Thyroid gland (tissue), 4 donors: ENCODE measurements around the gene CLOCK.
"Not testable (repeated sequence)": the region's sequence is repeated elsewhere in the genome, so short reads cannot be mapped to it uniquely, and the experiment has no call there.

Experiments
- POLR2A ChIP-seq, 2 donors: fragments of 450-650 bp; IDR thresholded peaks; one replicate each; pipeline ENCODE4 v1.6.1; 2017; ENCODE audit warnings: antibody characterized with exemption in 2 of 2, mild to moderate bottlenecking in 2 of 2, moderate library complexity in 1 of 2
- TF ChIP-seq, protein P1 (sequence below), 6 experiments: fragments of 200-600 bp in 3 of 6; fragments of 450-650 bp in 3 of 6; sonication (generic) in 3 of 6; IDR thresholded peaks; one replicate each; pipeline ENCODE4 v1.5.1; 2016 to 2019; ENCODE audit warnings: antibody characterized with exemption in 6 of 6, mild to moderate bottlenecking in 2 of 6, inconsistent platforms in 1 of 6, moderate library complexity in 1 of 6

- not testable (repeated sequence) for TF ChIP-seq POLR2A (IDR thresholded peaks at IDR 0.05)
- TF ChIP-seq, protein P1, sequence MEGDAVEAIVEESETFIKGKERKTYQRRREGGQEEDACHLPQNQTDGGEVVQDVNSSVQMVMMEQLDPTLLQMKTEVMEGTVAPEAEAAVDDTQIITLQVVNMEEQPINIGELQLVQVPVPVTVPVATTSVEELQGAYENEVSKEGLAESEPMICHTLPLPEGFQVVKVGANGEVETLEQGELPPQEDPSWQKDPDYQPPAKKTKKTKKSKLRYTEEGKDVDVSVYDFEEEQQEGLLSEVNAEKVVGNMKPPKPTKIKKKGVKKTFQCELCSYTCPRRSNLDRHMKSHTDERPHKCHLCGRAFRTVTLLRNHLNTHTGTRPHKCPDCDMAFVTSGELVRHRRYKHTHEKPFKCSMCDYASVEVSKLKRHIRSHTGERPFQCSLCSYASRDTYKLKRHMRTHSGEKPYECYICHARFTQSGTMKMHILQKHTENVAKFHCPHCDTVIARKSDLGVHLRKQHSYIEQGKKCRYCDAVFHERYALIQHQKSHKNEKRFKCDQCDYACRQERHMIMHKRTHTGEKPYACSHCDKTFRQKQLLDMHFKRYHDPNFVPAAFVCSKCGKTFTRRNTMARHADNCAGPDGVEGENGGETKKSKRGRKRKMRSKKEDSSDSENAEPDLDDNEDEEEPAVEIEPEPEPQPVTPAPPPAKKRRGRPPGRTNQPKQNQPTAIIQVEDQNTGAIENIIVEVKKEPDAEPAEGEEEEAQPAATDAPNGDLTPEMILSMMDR (IDR thresholded peaks at IDR 0.05), result not testable (repeated sequence)
These were observed 36.1 kb upstream of the CLOCK start for GRCh38 chr4:55582773-55583172.
